Heart left ventricle (tissue), 16 donors: Measurements from ENCODE around the gene NAA40. TPM values are rescaled to one million over a fixed set of nuclear protein-coding genes. Genes with fewer than 3 reads are reported as not detected.

Experiments used
- ATAC-seq, 4 donors: fragments of 200-7000 bp; cut with Tn5 transposase; one replicate each; pipeline ENCODE4 v1.9.1; 2020 to 2022; ENCODE audit warnings: moderate library complexity in 4 of 4, mild to moderate bottlenecking in 3 of 4, moderate number of reproducible peaks in 1 of 4
- DNase-seq, 5 donors: peaks; one replicate each; pipeline ENCODE4 v3.0.0-alpha.2; 2020
- H3K27ac ChIP-seq, 12 donors: fragments of 200-600 bp; sonication (generic) in 4 of 12; one replicate each; pipeline versions ENCODE4 v1.5.0 to v1.8.0; 2016 to 2022; ENCODE audit warnings: mild to moderate bottlenecking in 2 of 12
- H3K27me3 ChIP-seq, 9 donors: fragments of 200-600 bp; sonication (generic) in 2 of 9; one replicate each; pipeline versions ENCODE4 v1.5.1 to v1.8.0; 2016 to 2022; ENCODE audit warnings: mild to moderate bottlenecking in 3 of 9
- H3K36me3 ChIP-seq, 9 donors: fragments of 200-600 bp; sonication (generic) in 2 of 9; one replicate each; pipeline versions ENCODE4 v1.5.0 to v1.8.0; 2018 to 2022; ENCODE audit warnings: mild to moderate bottlenecking in 2 of 9
- H3K4me1 ChIP-seq, 12 donors: fragments of 200-600 bp; sonication (generic) in 4 of 12; one replicate each; pipeline versions ENCODE4 v1.5.0 to v1.8.0; 2016 to 2022; ENCODE audit warnings: mild to moderate bottlenecking in 3 of 12
- H3K4me3 ChIP-seq, 12 donors: fragments of 200-600 bp; sonication (generic) in 4 of 12; one replicate each; pipeline versions ENCODE4 v1.5.0 to v1.8.0; 2017 to 2022; ENCODE audit warnings: mild to moderate bottlenecking in 9 of 12, moderate library complexity in 4 of 12
- H3K9me3 ChIP-seq, 12 donors: fragments of 200-600 bp; sonication (generic) in 4 of 12; one replicate each; pipeline versions ENCODE4 v1.5.0 to v1.8.0; 2016 to 2022; ENCODE audit warnings: mild to moderate bottlenecking in 1 of 12
- POLR2A ChIP-seq, 2 donors: fragments of 450-650 bp; IDR thresholded peaks; one replicate each; pipeline ENCODE4 v1.6.1; 2017; ENCODE audit warnings: antibody characterized with exemption in 2 of 2, mild to moderate bottlenecking in 2 of 2, moderate library complexity in 2 of 2
- WGBS, 4 donors: extraction: QIAGEN DNeasy Blood & Tissue Kit in 2 of 4; methylation state at CpG; one replicate each; pipeline versions ENCODE4 v1.1.5 to v1.1.7; 2013 to 2018; 5-methylcytosine and 5-hydroxymethylcytosine counted together
- intact Hi-C, 10 donors: fragments of 100-400 bp; cut with DNase I; formaldehyde crosslinking; loops; one replicate each; pipeline versions ENCODE4 v1.11.1 to v1.14.2; 2022
- polyA plus RNA-seq, 2 donors: library from polyadenylated mRNA; stranded (reverse); fragments of 200-250 nt; gene quantifications; one replicate each; pipeline ENCODE4 v1.2.3, GENCODE V29; 2013
- total RNA-seq, 9 donors: library from RNA; depleted of rRNA in 2 of 9; stranded (reverse); fragments of >200 nt in 2 of 9; fragmentation: NEBNext Ultra II Directional in 3 of 9; extraction: Animal tissue kit (Norgen Biotek cat#: 25700) in 3 of 9; gene quantifications; one replicate each; pipeline versions ENCODE4 v1.1.0 to v1.2.4, GENCODE V29; 2016 to 2023
- TF ChIP-seq, protein P1 (sequence below), 12 donors: fragments of 200-600 bp; sonication (generic) in 4 of 12; IDR thresholded peaks; one replicate each; pipeline versions ENCODE4 v1.5.0 to v1.8.0; 2018 to 2022; ENCODE audit warnings: antibody characterized with exemption in 12 of 12, mild to moderate bottlenecking in 5 of 12
- donor health status: ischemic (EF 13 %, LVEDD 7.1; RV severe dilation, severe dysfunction).
- donor health status: healthy with polysubstance abuse.
- donor health status: DM: no; HTN: yes; CAD: no.
- donor health status: DM: no; HTN: no; CAD: no.
- donor health status: ischemic (EF 25% LVEDD 6.9; RV normal size, moderate dysfunction).
- donor health status: ischemic (EF 25% LVEDD 5.7; RV mildly dilated, moderate dysfunction).
- donor health status: healthy.
- donor health status: DM: yes; HTN: yes; CAD: no.
- donor health status: ischemic (EF 35%, LVEDD 5.7; RV mildly dilated, moderate dysfunction).
- donor health status: nonischemic (EF 11% LVEDD 7.7; RV severe dilation, severe dysfunction).
- donor health status: DM: yes; HTN: yes; CAD: no.
- donor health status: PGD.
- donor health status: ischemic (EF 29% LVEDD 5.4; RV normal size, mild dysfunction).
- donor health status: nonischemic (EF 23%, LVEDD 6.1; RV moderate dilation, normal function).

Gene NAA40
- total and polyA plus RNA-seq, 11 donors = 9.7 to 26.1 (median 19.6) TPM

GRCh38 chr11:64003807-64004589 lies 65.2 kb downstream of the NAA40 start:
- intact Hi-C loops = no loop called here
- H3K9me3 ChIP-seq = no peaks in the 10 kb centered on the region

DNA sequence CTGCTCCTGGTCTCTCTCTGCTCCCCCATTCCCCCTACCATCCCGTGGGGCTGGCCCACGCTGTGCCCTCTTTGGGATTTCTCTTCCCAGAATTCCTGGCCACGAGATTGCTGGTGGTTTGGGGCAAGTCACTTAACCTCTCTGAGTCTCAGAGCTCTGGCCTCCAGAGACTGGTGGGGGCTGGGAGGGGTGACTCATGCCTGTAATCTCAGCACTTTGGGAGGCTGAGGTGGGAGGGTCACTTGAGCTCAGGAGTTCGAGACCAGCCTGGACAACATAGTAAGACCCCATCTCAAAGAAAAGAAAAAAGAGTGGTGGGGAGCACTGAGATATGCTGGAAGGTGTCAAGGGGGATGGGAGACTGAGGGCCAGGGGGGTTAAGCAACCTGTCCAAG lies 65.8 kb downstream of the NAA40 start:
- H3K27me3 ChIP-seq = peaks cover 0 to 27% (median 0%) of the 10 kb centered on the region in 9 donors
- 80 to 89% (median 80%) methylated on average over 4 of the region's 4 CpGs for WGBS, 4 donors
- intact Hi-C loops = no loop called here
- H3K36me3 ChIP-seq = no peaks in the 10 kb centered on the region
- H3K4me3 ChIP-seq = no peak overlapping the region
- peaks cover 0 to 49% (median 42%) of the 10 kb centered on the region in 12 donors for H3K4me1 ChIP-seq
- TF ChIP-seq POLR2A (IDR thresholded peaks at IDR 0.05) = no peak
- TF ChIP-seq, protein P1, sequence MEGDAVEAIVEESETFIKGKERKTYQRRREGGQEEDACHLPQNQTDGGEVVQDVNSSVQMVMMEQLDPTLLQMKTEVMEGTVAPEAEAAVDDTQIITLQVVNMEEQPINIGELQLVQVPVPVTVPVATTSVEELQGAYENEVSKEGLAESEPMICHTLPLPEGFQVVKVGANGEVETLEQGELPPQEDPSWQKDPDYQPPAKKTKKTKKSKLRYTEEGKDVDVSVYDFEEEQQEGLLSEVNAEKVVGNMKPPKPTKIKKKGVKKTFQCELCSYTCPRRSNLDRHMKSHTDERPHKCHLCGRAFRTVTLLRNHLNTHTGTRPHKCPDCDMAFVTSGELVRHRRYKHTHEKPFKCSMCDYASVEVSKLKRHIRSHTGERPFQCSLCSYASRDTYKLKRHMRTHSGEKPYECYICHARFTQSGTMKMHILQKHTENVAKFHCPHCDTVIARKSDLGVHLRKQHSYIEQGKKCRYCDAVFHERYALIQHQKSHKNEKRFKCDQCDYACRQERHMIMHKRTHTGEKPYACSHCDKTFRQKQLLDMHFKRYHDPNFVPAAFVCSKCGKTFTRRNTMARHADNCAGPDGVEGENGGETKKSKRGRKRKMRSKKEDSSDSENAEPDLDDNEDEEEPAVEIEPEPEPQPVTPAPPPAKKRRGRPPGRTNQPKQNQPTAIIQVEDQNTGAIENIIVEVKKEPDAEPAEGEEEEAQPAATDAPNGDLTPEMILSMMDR (IDR thresholded peaks at IDR 0.05) = no peak
- no peaks in the 10 kb centered on the region for H3K9me3 ChIP-seq
- H3K27ac ChIP-seq = no peak overlapping the region
- no peak for DNase-seq
- ATAC-seq = no peak

More at GRCh38 chr11:64003807-64004589, 65.2 kb downstream of the NAA40 start:
- H3K27ac ChIP-seq = no peak overlapping the region
- DNase-seq (no peak), ATAC-seq (no peak)
- H3K27me3 ChIP-seq = peaks cover 0 to 28% (median 0%) of the 10 kb centered on the region in 9 donors
- peaks cover 0 to 55% (median 48%) of the 10 kb centered on the region in 12 donors for H3K4me1 ChIP-seq
- H3K36me3 ChIP-seq = no peaks in the 10 kb centered on the region
- H3K4me3 ChIP-seq = no peak overlapping the region
- TF ChIP-seq, protein P1 (IDR thresholded peaks at IDR 0.05) = no peak
- no peak for TF ChIP-seq POLR2A (IDR thresholded peaks at IDR 0.05)
- WGBS, 4 donors = 66 to 75% (median 71%) methylated on average over 21 to 23 of the region's 23 CpGs

- no peak overlapping the region for H3K4me3 ChIP-seq
- intact Hi-C loops = no loop called here
- H3K4me1 ChIP-seq = peaks cover 0 to 38% (median 32%) of the 10 kb centered on the region in 12 donors
- no peak overlapping the region for H3K27ac ChIP-seq
- TF ChIP-seq, protein P1 (IDR thresholded peaks at IDR 0.05) = no peak
- no peak for TF ChIP-seq POLR2A (IDR thresholded peaks at IDR 0.05)
- DNase-seq (no peak), ATAC-seq (no peak)
- no peaks in the 10 kb centered on the region for H3K36me3 ChIP-seq
- H3K27me3 ChIP-seq = peaks cover 0 to 18% (median 0%) of the 10 kb centered on the region in 9 donors
- H3K9me3 ChIP-seq = no peaks in the 10 kb centered on the region
- WGBS, 4 donors = 92 to 95% (median 93%) methylated on average over 4 of the region's 4 CpGs
Measured at GRCh38 chr11:64005691-64006090, 66.9 kb downstream of the NAA40 start.

- intact Hi-C loops = no loop called here
- Histone ChIP-seq H3K27ac (no peak overlapping the region), H3K4me3 (no peak overlapping the region), H3K27me3 (peaks cover 0 to 11% (median 0%) of the 10 kb centered on the region in 9 donors), H3K36me3 (no peaks in the 10 kb centered on the region), H3K4me1 (peaks cover 0 to 31% (median 25%) of the 10 kb centered on the region in 12 donors), H3K9me3 (no peaks in the 10 kb centered on the region)
- 82 to 88% (median 86%) methylated on average over 12 of the region's 12 CpGs for WGBS, 4 donors
- ATAC-seq (no peak), DNase-seq (no peak)
- TF ChIP-seq POLR2A (IDR thresholded peaks at IDR 0.05) = no peak
- TF ChIP-seq, protein P1 (IDR thresholded peaks at IDR 0.05) = no peak
Measured at GRCh38 chr11:64006398-64006797, 67.6 kb downstream of the NAA40 start.

Other genes with a start within 250 kb of the NAA40 start
- gene ZFTA, start 170.2 kb upstream of the NAA40 start, total RNA-seq = 10 to 100 TPM in 5 of 9 donors, 1 to 10 TPM in 4; 8.1 to 17.9 (median 10.6) TPM
- 1 to 10 TPM; 4.6 to 6.3 TPM for gene ZFTA, start 170.2 kb upstream of the NAA40 start, polyA plus RNA-seq
- 10 to 100 TPM in 6 of 9 donors, 1 to 10 TPM in 3; 7.8 to 11.8 (median 10.6) TPM for gene SPINDOC, start 125.5 kb upstream of the NAA40 start, total RNA-seq
- 10 to 100 TPM; 11.6 to 12.0 TPM for gene SPINDOC, start 125.5 kb upstream of the NAA40 start, polyA plus RNA-seq
- 10 to 100 TPM; 26.7 to 53.5 (median 40.8) TPM for gene MARK2, start 99.9 kb upstream of the NAA40 start, total RNA-seq
- 10 to 100 TPM; 17.0 to 34.3 TPM for gene MARK2, start 99.9 kb upstream of the NAA40 start, polyA plus RNA-seq
- 1 to 10 TPM; 1.9 to 5.7 (median 4.2) TPM for gene RCOR2, start 21.8 kb upstream of the NAA40 start, total RNA-seq
- gene RCOR2, start 21.8 kb upstream of the NAA40 start, polyA plus RNA-seq = 1 to 10 TPM; 3.8 to 4.8 TPM
- 1,000 to 10,000 TPM in 4 of 9 donors, 100 to 1,000 TPM in 5; 673 to 1,925 (median 988) TPM for gene COX8A, start 35.6 kb downstream of the NAA40 start, total RNA-seq
- gene COX8A, start 35.6 kb downstream of the NAA40 start, polyA plus RNA-seq = 1,000 to 10,000 TPM; 2,141 to 2,448 TPM
- gene OTUB1, start 47.4 kb downstream of the NAA40 start, total RNA-seq = 10 to 100 TPM; 47.4 to 73.1 (median 54.5) TPM
- 10 to 100 TPM; 46.7 to 83.1 TPM for gene OTUB1, start 47.4 kb downstream of the NAA40 start, polyA plus RNA-seq
- 1 to 10 TPM in 1 of 9 donors, under 1 TPM in 8; 0.20 to 1.4 (median 0.37) TPM for gene FLRT1, start 96.9 kb downstream of the NAA40 start, total RNA-seq
- under 1 TPM; 0.22 to 0.46 TPM for gene FLRT1, start 96.9 kb downstream of the NAA40 start, polyA plus RNA-seq
- 100 to 1,000 TPM in 6 of 9 donors, 10 to 100 TPM in 3; 61.3 to 166 (median 116) TPM for gene MACROD1, start 227.1 kb downstream of the NAA40 start, total RNA-seq
- gene MACROD1, start 227.1 kb downstream of the NAA40 start, polyA plus RNA-seq = 100 to 1,000 TPM in 1 of 2 donors, 10 to 100 TPM in 1; 48.9 to 287 TPM
- 100 to 1,000 TPM in 2 of 9 donors, 10 to 100 TPM in 7; 74.9 to 143 (median 88.8) TPM for gene STIP1, start 247.2 kb downstream of the NAA40 start, total RNA-seq
- 100 to 1,000 TPM in 1 of 2 donors, 10 to 100 TPM in 1; 68.8 to 175 TPM for gene STIP1, start 247.2 kb downstream of the NAA40 start, polyA plus RNA-seq